GM19240 (cell line): ENCODE measurements around the gene SESTD1.
A peak's percentile ranks its signal among the peaks of the same experiment; 100 is the strongest.
"Not testable (repeated sequence)": the region's sequence is repeated elsewhere in the genome, so short reads cannot be mapped to it uniquely, and the experiment has no call there.

ENCODE experiments used
- DNase-seq: peaks from one replicate; pipeline ENCODE4 v3.0.0; 2011; ENCODE audit warnings: low spot score; ENCODE audit not compliant: insufficient read length

The SESTD1 gene

DNA sequence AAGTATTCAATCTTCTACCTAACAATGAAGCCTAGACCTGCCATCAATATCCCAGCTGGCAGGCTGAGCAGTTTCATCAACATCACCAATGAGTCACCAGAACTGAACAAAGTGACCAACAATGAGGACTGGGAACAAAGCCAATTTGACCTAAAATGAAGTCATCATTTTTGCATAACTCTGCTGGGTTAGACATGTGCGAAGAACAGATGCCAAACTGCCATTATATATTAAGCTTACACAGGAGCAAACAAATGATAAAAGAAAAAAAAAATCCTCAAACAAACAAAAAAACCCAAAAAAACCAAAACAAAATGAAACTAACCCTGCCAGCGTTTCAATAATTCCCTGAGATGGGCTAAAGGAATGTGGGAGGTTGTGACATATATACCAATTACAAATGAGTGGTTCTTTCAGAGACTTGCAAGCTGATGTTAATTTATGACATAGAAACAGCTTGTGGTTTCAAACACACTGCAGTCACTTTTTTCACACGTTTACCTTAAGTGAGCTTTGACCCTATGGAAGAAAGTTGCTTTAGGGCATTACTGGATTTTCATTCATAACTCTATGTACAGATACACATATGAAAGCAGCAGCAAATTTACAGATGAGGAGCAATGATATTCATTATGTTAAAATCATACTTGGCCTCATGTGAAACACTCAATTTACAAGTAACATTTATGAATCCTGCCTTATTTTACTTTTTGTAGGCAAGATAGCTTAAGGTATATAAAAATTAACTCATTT is 157.8 kb downstream of the SESTD1 start:
- no peak for DNase-seq

DNA sequence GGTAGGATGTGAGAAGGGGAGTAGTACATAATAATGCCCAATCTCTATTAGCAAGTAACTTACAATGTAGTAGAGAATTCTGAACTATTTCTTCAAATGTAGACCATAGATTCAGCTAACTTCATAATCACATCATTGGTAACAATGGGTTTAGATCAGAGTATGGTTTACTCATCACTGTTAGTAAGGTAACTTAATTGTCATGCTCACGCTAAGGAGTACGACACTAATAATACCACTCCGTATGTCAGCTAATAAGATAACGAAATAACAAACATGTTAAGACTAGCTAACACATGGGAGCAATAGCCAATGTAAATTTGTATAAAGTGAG is 158.3 kb downstream of the SESTD1 start:
- no peak for DNase-seq

DNA sequence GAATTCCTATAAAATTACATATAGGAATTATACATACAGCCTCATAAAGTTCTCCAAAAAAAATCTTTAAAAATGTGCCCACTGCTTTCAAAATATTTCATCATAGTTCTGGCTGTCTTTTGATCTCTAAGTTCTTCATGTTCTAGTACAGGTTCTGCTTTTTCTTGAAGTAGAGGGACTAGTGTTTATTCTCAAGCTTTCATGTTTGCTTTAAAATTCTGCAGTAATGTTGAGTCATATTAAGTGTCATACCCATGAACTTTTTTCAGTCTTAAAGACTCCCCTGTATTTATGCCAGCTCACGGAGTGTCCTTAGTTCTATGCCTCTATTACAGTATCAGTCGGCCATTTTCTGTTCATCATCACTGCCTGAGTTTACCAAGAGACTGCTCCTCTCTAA is 159.9 kb downstream of the SESTD1 start:
- no peak for DNase-seq

- DNase-seq: no peak
Measured at GRCh38 chr2:179098080-179098689, 166.4 kb downstream of the SESTD1 start.

DNA sequence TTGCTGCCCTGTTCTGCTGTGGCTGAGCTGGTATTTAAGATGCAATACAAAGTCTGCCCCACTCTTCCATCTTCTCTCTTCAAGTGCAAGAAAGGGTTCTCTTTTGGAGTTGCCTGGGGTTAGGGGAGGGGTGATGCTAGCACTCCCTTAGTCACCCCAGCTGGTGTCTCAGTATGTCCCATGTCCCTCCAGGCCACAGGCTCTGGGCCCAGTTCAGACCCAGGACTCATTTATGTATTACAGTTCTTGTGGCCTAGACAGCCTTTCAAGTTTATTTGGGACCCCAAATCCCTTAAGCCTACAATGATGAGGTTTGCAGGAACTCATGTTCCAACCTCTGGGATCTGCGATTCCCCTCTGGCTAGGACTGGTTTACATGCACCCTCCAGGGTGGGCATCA is 167.5 kb downstream of the SESTD1 start:
- no peak for DNase-seq

GRCh38 chr2:179096090-179096489 is 168.5 kb downstream of the SESTD1 start:
- peak; percentile 17 for DNase-seq

DNA sequence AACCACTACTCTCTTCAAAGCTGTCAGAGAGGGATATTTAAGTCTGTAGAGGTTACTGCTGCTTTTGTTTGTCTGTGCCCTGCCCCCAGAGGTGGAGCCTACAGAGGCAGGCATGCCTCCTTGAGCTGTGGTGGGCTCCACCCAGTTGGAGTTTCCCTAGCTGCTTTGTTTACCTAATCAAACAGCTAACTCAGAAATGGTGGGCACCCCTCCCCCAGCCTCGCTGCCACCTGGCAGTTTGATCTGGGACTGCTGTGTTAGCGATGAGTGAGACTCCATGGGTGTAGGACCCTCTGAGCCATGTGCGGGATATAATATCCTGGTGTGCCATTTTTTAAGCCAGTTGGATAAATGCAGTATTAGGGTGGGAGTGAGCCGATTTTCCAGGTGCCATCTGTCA is 171.7 kb downstream of the SESTD1 start:
- not testable (repeated sequence) for DNase-seq

DNA sequence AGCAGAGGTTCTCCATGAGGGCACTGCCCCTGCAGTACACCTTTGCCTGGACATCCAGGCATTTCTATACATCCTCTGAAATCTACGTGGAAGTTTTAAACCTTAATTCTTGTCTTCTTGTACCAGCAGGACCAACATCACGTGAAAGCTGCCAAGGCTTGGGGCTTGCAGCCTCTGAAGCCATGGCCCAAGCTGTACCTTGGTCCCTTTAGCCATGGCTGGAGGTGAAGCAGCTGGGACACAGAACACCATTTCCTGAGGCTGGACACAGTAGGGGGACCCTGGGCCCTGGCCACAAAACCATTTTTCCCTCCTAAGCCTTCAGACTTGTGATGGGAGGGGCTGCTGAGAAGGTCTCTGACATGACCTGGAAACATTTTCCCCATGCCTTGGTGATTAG is 181.9 kb downstream of the SESTD1 start:
- DNase-seq: no peak

DNA sequence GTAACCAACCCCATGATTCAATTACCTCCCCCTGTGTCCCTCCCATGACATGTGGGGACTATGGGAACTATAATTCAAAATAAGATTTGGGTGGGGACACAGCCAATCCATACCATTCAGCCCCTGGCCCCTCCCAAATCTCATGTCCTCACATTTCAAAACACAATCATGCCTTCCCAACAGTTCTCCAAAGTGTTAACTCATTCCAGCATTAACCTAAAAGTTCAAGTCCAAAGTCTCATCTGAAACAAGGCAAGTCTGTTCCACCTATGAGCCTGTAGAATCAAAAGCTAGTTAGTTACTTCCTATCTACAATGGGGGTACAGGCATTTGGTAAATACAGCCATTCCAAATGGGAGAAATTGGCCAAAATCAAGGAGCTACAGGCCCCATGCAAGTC is 182.7 kb downstream of the SESTD1 start:
- no peak for DNase-seq

DNA sequence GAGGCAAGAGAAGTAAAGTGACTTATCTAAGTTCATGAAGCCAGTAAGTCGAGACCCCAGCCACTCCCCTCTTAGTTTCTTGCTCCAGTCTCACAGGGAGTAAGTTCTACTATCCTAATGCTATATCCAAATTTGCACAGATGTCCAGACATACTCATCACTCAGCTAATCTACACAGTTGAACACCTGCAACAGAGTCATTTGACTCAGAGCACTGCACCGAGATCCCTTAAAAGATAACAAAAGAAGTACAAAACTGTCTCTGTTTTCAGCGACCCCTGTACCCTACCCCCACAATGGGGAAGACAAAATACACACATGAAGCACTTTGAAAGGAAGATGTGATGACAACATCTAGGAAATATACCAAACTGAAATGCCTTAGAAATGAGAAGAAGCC is 192.1 kb downstream of the SESTD1 start:
- no peak for DNase-seq

GRCh38 chr2:179071810-179072355 is 192.7 kb downstream of the SESTD1 start:
- no peak for DNase-seq

GRCh38 chr2:179070895-179071294 is 193.7 kb downstream of the SESTD1 start:
- DNase-seq: no peak

- no peak for DNase-seq
Measured at GRCh38 chr2:179069685-179070084, 194.9 kb downstream of the SESTD1 start.

- DNase-seq: no peak
Measured at GRCh38 chr2:179068991-179069643, 195.5 kb downstream of the SESTD1 start.

DNA sequence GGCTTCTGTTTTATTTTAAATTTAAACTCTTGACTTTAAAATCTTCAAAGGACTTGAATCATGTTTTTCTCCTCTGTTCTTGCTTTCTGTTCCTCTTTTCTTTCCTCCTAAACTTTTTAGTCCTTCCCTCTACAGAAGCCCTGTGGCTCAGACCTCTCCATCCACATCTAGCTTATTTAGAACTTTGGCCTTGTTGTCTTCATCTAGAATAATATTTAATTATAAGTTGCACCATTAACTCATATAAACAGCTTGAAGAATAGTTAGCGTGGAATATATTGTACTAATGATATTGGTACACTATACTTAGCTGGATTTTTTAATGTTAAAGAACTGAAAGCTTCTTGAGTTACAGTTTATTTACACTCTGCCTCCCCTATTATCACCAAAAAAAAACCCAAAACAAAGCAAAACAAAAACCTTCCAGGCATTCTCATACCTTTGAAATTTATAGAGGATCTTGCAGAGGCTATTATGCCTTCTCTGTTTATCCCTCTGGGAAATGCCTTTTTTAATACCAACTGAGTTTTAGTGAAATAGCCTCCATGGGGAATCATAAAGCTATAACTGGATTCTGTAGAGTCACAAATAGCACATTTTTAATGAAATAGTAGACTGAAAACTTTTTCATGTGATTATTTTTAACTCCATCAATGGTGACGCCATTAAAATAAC is 205.5 kb downstream of the SESTD1 start:
- no peak for DNase-seq

DNA sequence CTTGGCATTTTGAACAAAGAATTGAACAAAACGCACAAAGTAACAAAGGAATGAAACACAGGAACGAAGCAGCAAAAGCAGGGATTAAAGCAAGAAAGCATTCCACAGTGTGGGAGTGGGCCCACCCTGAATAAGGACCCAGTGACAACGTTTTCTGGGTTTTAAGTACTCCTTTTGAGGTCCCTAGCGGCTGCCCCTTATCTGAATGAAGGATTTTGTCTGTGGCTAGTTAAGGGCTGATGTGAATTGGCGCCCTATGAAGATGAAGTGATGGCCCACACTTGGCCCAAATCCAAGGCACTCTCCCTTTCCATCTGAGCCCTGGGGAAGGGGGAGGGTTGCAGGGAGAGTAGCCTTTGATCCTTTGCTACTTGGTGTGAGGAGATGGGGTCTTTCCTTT is 206.9 kb downstream of the SESTD1 start:
- no peak for DNase-seq

GRCh38 chr2:179053568-179053967 is 211.1 kb downstream of the SESTD1 start:
- DNase-seq: not testable (repeated sequence)
